ENCODE results near the gene PRRG4.

DNA sequence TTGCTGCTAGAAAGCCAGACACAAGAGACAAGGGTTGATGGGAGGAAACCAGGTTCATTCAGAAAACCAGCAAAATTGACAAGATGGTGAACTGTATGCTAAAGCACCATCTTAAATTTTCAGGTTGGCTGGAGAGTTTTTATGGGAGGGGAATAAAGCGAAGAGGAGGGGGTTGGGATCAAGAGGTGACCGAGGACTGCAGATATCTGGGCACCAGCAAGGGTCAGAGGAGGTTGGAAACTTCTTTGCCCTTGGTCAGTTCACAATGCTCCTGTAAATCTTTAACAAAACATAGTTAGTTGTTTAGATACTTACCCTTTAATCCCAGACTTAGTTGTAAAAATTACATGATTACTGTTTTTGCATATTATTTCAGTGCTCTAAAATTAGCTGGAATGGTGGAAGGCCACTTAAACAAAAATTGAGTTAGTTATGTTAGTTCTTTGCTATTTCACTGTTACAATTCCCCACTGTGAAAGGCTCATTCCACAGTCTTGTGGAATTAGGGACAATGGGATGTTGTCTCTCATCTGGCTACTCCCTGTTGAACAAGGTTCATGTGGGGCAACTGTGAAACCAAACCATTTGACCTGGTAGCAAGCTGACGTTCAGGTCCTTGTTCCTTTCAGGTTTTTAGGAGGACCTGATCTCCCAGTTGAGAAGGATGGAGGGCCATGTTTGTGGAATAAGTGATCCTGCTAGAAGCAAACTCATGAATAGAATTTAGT lies 32.3 kb downstream of the PRRG4 start:
- TF ChIP-seq, protein P1, sequence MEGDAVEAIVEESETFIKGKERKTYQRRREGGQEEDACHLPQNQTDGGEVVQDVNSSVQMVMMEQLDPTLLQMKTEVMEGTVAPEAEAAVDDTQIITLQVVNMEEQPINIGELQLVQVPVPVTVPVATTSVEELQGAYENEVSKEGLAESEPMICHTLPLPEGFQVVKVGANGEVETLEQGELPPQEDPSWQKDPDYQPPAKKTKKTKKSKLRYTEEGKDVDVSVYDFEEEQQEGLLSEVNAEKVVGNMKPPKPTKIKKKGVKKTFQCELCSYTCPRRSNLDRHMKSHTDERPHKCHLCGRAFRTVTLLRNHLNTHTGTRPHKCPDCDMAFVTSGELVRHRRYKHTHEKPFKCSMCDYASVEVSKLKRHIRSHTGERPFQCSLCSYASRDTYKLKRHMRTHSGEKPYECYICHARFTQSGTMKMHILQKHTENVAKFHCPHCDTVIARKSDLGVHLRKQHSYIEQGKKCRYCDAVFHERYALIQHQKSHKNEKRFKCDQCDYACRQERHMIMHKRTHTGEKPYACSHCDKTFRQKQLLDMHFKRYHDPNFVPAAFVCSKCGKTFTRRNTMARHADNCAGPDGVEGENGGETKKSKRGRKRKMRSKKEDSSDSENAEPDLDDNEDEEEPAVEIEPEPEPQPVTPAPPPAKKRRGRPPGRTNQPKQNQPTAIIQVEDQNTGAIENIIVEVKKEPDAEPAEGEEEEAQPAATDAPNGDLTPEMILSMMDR (IDR thresholded peaks at IDR 0.05; ENCODE audit: low read depth, low read length) = no peak
- no peak for TF ChIP-seq EZH2phosphoT487 (IDR thresholded peaks at IDR 0.05; ENCODE audit: low read depth)

All from OCI-LY3 (cell line).